NCI-H1436 treated with DMSO at 0.1 percent for 48 hours (cell line): ENCODE results near the gene MYH9.

Experiments used
- DNase-seq: peaks from one replicate; lab custom pipeline; 2025; lab: John Stamatoyannopoulos, UW

MYH9 gene

DNA sequence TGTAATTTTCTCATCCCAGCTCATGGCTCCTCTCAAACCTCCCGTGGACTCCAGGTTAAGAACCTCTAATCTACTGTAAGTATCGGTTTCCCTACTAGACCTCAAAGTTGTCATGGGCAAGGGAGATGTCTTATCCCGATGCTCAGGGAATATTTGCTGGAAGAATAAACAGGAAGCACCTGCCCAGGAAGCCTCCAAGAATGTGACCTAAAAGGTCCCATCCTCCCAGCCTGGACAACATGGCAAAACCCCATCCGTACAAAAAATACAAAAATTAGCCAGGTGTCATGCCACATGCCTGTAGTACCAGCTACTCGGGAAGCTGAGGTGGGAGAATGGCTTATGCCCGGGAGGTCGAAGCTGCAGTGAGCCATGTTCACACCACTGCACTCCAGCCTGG is 72.4 kb downstream of the MYH9 start:
- DNase-seq, result no peak

DNA sequence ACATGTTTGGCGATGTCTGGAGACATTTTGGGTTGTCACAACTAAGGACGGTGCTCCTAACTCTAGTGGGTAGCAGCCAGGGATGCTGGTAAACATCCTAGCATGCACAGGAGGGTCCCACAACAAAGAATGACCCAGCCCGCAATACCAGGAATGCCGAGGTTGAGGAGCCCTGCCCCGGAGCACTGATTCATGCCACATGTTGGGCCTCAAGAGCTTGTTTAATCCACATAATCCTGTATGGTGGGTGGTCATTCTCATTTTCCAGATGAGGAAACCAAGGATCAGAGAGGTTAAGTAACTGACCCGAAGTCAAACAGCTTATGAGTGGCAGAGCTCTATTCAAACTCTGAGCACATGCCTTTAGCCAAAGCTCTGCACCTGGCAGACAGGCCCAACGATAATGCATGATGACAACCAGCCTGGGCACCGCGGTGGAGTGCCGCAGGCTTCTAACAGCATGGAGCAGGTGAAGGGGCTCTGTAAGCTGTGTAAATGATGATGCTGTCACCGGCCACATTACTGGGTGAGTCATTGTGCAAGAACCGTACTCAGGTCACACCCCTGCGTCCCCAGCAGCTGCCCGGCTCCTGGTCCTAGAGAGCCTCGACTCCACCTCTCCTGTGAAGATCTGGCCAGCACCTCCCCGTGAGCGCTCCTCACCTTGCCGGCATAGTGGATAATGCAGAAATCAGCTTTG is 76.2 kb downstream of the MYH9 start:
- DNase-seq, result no peak

DNA sequence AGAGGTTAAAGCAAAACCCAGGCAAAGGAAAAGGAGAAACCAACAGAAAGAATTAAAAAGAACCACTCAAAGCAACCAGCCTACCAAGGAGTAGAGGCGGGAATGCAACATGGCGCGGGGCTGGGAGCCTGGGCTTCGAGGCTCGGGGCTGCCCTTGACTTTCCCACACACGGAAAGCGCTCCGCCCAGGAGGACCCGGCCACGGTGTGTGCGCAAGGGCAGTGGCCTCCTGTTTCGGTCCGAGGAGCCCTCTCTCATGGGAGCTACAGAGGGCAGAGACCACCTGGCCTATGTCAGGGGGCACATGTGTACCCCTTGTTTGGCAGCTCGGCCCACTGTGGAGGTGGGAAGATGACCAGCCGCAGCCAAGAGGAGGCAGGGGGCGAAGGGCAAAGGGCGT is 78.9 kb downstream of the MYH9 start:
- no peak for DNase-seq

DNA sequence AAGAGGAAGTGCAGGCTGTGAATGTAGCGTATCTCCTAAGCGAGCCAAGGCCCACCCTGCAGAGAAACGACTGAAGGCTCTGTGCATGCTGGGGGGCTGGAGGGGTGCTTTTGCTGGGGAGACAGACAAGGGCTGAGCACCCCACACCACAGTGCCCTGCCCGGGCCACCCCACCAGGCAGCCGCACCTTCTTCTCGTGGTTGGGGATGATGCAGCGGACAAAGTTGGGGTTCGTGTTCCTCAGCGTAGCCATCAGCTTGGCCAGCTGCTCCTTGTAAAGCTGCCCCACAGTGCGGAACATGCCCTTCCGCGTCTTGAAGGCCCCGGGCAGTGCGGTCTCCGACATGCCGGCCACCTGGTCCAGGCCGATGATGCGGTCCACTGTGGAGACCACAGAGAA is 81.5 kb downstream of the MYH9 start:
- DNase-seq, result no peak

DNA sequence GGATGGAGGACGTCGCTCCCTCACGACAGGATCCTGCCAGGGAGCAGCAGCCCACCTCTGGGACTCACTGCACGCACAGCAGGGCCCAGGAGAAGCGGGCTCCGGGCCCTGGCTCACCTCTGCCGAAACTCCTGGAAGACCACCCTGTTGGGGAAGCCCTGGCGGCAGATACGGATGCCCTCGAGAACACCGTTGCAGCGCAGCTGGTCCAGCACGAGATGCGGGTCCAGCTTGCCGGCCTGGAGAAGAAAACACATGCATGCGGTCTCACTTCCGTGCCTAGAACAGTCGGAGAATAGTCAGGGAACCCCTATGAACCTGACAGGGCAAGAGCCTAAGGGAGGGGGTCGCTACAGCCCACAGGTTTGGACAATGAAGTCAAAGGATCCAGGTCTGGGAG is 82.0 kb downstream of the MYH9 start:
- DNase-seq, result no peak

DNA sequence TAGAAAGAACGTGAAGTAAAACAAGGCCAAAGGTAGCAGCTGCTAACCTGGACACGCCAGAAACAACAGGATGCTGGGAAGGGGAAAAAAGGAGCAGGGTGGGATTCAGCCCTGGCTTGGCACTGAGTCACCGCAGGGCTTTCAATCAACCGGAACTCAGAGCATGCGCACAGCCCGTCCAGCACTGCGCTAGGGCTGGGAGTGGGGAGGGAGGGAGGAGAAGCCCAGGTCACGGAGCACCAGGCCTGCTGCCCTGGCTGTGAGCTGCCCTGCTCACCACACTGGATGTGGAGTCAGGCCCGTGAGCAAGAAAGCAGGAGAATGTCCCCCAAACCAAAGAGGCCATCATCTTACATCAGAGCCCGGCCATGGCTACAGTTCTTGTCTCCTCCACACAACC is 83.3 kb downstream of the MYH9 start:
- no peak for DNase-seq

DNA sequence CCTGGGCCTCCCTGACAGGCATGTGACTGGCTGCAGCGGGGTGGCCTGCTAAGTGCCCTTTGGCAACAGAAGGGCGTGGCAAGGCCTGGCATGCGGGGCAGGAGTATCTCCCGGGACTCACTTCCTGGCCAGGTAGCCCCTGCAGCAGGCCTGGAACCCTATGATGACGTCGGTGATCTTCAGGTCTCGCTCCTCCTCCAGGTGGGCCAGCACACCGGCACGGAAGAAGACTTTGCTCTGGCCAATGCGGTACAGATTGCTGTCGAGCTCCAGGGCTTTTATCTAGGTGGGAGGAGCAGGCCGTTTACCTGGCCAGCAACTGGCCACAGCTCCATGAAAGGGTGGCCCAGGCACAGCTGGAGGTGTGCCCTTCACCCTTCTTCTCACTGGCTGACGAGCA is 83.9 kb downstream of the MYH9 start:
- DNase-seq, result no peak

DNA sequence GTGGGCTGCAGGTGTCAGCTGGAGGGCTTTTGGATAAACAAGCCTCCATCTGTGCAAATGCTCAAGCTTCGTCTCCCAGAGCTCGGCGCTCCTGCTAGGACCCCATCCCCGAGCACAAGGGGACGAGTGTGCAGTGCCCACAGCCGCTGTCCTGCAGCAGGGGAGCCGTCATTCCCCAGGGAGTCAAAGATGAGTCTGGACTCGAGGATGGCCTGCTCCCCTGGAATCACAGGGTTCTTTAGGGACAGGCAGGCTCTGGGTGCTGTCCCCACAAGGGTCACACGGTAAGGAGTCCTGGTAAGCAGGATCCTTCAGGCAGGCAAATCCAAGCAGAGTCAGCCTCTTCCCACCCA is 84.7 kb downstream of the MYH9 start:
- DNase-seq, result no peak

DNA sequence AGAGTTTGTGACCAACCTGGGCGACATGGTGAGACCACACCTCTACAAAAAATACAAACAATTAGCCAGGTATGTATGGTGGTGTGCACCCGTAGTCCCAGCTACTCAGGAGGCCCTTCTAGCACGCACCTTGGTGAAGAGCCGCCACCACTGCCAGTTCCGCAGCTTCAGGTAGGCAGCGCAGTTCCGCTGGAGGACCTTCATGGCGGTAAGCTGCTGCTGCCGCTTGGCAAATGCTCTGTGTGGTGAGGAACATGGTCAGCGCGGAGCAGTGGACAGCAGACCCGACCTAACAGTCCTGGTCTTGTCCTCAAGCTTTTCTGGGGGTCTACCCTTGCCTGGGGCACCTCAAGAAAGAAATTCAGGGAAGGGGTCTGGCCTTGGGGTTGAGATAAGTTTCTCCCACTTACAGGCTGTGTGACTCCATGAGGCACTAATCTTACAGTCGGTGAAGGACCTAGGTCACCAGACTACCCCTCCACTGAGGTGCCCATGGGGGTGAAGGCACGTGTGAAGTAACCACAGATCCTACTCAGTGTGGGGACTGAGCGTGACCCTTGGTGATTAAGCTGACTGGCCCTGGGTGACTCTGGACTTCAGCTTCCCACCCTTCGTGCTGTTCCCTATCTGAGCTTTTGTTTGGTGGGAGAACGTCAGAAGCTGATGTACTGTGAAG is 85.2 kb downstream of the MYH9 start:
- no peak for DNase-seq

DNA sequence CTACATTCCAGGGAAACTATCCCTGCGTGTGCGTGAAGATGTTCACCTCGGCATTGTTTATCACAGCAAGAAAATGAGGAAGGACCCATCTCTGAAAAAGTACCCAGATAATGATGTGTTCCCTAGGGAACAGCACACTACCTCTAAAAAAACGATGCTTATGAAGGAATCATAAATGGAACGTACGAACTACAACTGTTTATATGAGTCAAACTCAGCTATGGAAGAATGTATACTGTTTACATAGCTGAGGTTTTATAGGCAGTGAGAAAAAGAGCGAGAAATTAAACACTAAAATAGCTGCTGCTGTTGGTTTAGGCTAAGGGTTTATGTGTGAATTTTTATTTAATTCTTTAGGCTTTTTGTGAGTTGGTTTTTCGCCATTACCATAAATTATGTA is 85.9 kb downstream of the MYH9 start:
- no peak for DNase-seq

DNA sequence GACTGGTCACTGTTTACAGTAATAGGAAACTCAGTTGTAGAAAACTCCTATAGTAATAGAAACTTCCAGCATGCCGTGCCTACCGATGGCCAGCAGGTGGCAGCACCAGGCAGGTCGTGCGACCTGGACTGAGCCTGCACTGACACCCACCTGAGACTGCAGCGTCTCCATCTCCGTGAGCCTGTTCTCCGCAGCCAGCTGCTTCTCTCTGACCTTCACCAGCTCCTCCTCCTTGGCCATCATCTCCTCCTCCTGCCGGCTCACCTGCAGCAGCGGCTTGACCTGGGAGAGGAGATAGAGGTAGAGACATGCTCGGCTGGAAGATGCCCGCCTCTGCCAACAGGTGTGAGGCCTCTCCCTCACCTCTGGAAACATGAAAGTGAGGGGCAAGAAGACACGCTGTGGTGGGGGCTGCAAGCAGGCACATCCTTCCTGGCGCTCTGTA is 86.4 kb downstream of the MYH9 start:
- no peak for DNase-seq

DNA sequence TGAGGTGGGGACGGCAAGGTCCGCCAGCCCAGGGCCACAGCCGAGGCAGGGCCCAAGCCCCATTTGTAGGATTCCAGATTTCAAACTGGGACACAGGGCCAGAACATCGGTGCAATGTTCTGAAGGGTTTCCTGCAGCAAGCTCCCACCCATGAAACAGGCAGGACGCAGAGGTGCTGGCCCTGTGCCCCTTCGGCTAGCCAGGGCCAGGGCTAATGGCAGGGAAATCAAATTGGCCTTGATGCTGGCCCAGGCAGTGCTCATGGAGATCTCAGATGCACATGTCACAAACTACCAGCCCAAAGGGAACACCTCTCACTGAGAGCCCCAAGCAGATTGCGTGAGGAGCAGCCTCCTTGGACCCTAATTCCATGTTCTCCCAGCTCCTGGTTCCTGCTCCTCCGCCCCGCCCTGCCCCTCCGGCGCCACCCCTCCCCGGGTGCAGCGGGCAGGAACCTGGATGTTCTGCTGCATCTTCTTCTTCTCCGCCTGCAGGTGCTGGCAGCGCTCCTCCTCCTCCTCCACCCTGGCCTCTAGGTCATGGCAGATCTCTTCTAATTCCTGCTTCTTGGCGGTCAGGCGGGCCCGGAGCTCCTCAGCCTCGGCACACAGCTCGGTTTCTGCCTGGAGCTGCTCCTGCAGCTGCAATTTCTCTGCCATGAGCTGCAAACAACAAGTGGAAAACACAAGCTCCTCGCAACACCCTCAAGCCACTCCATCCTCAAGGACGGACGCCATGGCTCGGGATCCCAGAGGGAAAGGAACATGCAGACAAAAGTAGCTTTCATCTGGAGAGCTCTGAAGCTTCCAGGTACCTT is 87.2 kb downstream of the MYH9 start:
- DNase-seq, result no peak

DNA sequence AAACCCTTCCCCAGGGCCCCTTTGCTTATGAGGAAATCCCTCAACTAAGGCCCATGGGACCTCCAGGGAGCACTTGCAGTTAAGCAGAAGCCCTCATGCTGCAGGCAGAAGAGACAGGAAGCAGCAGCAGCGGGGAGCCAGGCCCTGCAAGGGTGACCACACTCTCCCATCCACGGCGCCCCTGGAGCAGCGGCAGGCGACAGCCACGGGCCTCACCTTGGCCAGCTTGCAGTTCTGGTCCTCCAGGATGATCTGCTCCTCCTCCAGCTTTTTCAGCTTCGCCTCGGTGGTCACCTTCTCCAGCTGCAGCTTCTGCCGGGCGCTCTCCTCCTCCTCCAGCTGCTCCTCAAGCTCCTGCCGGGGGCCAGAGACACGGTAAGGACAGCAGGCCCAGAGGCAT is 87.9 kb downstream of the MYH9 start:
- DNase-seq, result no peak

DNA sequence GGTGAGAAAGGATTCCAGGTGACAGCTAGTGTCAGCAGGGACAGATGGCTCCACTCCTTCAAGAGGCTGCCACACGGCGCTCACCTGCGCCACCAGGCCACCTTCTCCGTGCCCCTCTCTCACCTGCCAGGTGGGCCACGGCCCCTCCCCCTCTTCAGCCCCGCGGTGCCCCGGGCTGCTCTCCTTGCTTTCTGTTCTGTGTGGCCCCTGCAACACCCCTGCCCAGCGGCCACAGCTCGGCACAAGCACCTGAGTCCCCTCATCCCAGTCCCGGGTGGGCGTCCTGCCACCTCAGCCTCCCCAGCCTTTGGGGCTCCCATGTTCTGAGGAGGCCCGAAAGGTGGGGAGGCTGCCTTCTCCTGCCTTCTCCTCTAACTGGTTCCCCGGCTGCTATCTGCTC is 88.5 kb downstream of the MYH9 start:
- DNase-seq, result no peak

DNA sequence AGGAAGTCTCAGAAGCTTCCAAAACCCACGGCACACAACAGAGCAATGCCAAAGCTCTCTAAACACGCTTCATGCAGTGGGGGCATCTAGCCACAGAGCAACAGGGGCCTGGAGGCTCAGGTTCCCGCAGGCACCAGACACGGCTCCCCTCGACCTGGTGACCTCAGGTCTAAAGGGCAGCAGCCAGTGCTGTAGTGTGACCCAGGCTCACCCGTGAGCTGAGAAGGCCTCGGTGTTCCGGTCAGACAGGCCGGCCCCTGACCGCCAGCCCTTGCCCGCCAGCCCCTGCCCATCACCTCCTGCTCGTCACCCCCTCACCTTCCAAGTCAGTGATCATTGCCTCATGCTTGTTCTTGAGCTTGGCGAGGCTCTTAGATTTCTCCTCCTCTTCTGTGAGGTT is 89.2 kb downstream of the MYH9 start:
- no peak for DNase-seq

DNA sequence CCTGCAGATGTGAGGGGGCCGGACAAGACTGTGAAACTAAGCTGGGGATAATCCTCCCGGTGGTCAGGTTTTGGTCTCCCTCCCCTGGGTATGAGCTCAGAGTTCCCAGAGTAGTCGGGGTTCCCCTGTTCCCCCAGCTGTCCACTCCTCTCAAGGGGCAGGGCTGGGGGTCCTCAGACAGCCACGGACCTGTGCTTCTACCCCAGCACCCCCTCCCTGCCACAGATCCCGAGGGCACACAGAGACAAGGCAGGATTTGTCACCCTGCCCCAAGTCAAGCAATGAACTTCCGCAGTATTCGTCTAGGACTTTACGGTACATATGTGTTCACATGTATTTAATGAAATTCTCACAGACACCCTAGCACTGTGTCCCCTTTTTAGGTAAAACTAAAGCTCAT is 89.6 kb downstream of the MYH9 start:
- no peak for DNase-seq

DNA sequence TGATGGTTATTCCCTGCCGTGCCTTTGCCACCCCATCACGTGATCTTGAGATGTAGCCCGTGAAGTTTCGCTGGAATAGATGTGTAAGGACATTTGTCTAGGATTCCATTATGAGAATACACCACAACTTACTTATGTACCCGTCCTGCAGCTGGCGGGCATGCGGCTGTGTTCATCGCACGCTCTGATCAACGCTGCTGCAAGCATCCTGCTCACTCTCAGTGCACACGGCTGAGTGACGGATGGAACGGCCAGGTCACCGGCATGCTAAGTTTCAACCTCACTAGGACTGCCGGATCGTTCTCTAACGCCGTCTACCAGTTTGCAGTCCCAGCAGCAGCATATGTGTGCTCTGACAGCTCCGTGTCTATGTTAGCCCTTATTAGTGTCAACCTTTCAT is 90.2 kb downstream of the MYH9 start:
- no peak for DNase-seq

DNA sequence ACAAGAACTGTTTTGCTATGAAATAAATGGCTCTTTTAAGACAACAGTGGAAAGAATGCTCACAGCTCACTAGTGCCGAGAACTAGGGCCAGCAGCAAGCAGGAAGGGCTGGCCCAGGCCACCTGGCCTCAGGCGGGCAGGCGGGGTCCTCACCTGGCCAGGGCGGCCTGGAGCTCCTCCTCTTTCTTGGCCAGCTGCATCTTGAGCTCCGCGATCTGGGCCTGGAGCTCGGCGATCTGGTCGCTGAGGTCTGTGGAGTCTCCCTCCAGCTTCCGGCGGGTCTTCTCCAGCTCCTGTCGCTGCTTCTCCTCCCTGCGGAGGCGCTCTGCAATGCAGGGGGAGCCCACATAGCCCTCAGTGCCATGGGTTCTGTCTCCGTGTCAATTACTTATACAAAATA is 91.1 kb downstream of the MYH9 start:
- no peak for DNase-seq

DNA sequence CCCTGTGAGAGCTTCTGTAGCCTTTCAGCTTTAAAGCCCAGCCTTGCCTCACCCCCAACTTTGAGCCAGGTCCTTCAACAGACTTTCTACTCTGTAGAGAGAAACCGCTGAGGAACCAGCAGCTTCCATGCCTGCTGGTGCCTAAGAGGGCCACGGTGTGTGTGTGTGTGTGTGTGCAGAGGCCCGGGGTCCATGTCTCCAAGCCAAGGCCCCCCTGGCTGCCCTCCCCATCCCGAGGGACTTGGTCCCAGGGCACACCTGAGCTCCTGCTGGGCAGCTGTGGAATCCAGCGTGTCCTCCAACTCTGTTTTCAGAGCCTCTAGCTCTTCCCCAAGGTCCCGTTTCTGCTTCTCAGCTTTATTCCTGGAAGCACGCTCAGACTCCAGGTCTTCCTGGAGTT is 92.5 kb downstream of the MYH9 start:
- DNase-seq, result no peak

DNA sequence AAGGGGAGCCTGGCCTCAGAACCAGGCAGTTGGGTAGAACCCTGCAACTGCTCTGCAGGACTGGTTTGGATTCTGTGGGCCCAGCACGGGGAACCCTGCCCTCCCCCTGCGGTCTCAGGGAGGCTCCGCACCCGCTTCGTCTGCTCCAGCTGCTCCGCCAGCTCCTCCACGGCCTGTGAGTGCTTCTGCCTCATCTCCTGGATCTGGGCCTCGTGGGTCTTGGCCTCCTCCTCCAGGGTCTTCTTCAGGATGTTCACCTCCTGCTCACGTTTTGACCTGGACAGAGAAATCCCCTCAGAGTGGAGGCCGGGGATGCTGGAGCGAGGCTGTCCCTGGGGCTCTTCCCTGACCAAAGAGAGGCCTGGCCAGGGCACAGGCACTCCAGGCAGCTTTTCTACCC is 93.0 kb downstream of the MYH9 start:
- no peak for DNase-seq

DNA sequence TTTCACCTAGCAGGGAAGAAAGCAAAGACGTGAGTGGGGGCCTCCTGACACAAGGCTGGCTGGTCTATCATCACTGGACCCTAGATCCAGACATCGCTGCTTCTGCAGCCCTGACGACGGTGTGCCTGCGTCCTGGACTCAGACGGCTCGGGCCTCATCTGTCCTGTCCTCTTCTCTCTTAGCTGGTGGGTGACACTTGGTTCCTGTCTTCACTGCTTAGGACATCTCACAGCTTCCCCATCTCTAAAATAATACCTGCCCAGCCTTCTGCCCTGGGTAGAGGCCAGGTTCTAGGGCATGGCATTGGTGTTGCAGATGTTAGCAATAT is 93.5 kb downstream of the MYH9 start:
- DNase-seq, result no peak

DNA sequence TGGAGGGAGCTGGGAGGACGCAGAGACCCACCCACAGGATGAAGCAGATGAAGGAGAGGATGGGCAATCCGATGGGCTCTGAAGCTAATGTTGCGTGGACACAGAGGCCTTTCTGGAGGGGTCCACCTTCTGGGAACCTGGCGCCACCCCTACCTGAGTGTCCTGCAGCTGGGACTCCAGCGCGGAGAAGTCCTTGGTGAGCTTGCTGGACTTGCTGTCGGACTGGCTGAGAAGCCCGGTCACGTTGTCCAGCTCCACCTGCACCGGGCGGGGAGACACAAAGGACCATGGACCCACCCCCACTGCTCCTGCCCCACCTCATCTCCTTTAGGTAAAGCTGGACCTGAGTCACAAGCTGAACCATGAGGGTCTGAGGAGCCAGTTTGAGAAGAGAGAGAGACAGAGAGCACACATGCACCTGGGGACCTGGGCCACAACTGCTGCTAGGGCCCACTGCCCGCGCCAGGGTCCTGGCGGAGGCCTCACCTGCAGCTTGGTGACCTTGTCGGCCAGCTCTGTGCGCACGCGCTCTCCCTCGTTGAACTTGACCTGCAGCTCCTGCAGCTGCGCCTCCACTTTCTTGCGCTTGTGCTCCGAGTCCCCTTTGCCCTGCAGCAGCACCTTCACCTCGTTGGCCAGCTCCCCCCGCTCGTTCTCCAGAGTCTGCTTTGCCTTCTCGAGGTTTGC is 94.0 kb downstream of the MYH9 start:
- no peak for DNase-seq
